Coronary artery (tissue), 2 donors: ENCODE measurements around the gene CD101.
A peak's percentile ranks its signal among the peaks of the same experiment; 100 is the strongest.

ENCODE experiments used
- DNase-seq: peaks from one replicate; pipeline ENCODE4 v3.0.0-alpha.2; 2017; ENCODE audit warnings: low spot score
- H3K27ac ChIP-seq, 2 donors: fragments of 200-600 bp; sonication (generic); one replicate each; pipeline ENCODE4 v1.5.1; 2016 to 2019
- H3K4me3 ChIP-seq: fragments of 200-600 bp; sonication (generic); 2 replicates; pipeline ENCODE4 v1.5.1; 2016; ENCODE audit warnings: mild to moderate bottlenecking, moderate library complexity
- TF ChIP-seq, protein P1 (sequence below): fragments of 200-600 bp; sonication (generic); IDR thresholded peaks from one replicate; pipeline ENCODE4 v1.5.1; 2019; ENCODE audit warnings: antibody characterized with exemption

Gene CD101

DNA sequence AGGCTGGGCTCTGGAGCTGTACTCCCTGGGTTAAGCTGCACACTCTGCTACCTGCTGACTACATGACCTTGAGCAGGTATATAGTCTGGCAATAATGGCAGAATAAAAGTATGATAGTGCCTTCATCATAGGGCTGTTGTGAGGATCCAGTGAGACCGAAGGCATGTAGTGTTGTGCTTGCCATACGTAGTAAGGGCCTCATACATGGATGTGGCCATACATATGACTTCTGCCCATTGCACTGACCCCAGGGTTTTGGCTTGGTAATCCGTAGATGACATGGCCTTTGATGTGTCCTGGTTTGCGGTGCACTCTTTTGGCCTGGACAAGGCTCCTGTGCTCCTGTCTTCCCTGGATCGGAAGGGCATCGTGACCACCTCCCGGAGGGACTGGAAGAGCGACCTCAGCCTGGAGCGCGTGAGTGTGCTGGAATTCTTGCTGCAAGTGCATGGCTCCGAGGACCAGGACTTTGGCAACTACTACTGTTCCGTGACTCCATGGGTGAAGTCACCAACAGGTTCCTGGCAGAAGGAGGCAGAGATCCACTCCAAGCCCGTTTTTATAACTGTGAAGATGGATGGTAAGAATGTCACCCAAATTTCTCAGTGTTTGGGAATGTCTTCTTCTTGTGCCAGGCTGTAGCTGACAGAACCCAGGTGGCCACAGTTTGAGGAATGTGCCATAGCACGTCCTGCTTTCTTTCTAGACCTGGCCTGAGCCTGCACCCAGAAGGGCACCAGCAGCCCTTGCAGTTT lies 17.0 kb upstream of the CD101 start:
- Histone ChIP-seq H3K27ac (no peak overlapping the region), H3K4me3 (no peak overlapping the region)
- TF ChIP-seq, protein P1, sequence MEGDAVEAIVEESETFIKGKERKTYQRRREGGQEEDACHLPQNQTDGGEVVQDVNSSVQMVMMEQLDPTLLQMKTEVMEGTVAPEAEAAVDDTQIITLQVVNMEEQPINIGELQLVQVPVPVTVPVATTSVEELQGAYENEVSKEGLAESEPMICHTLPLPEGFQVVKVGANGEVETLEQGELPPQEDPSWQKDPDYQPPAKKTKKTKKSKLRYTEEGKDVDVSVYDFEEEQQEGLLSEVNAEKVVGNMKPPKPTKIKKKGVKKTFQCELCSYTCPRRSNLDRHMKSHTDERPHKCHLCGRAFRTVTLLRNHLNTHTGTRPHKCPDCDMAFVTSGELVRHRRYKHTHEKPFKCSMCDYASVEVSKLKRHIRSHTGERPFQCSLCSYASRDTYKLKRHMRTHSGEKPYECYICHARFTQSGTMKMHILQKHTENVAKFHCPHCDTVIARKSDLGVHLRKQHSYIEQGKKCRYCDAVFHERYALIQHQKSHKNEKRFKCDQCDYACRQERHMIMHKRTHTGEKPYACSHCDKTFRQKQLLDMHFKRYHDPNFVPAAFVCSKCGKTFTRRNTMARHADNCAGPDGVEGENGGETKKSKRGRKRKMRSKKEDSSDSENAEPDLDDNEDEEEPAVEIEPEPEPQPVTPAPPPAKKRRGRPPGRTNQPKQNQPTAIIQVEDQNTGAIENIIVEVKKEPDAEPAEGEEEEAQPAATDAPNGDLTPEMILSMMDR, result no peak
- DNase-seq, result no peak

DNA sequence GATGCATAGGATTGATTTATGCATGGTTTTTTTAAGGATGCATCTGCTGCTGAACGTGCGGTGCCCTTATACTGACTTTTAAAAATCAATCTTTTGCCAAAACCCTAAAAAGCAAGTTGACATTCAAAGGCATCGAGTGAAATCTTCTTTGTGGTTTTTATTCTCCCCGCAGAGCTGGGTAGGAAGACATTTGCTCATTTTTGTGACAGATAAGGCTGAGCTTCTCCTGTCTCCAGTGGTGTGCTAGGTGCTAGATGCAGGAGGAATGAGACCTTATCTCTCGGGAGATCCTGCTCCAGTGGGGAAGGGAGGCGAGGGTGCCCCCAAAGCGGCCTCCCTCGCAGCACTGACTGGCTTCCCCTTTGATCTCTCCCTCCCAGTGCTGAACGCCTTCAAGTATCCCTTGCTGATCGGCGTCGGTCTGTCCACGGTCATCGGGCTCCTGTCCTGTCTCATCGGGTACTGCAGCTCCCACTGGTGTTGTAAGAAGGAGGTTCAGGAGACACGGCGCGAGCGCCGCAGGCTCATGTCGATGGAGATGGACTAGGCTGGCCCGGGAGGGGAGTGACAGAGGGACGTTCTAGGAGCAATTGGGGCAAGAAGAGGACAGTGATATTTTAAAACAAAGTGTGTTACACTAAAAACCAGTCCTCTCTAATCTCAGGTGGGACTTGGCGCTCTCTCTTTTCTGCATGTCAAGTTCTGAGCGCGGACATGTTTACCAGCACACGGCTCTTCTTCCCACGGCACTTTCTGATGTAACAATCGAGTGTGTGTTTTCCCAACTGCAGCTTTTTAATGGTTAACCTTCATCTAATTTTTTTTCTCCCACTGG lies 14.9 kb upstream of the CD101 start:
- TF ChIP-seq, protein P1, result no peak
- DNase-seq, result no peak
- no peak overlapping the region for H3K27ac ChIP-seq
- H3K4me3 ChIP-seq, result no peak overlapping the region

DNA sequence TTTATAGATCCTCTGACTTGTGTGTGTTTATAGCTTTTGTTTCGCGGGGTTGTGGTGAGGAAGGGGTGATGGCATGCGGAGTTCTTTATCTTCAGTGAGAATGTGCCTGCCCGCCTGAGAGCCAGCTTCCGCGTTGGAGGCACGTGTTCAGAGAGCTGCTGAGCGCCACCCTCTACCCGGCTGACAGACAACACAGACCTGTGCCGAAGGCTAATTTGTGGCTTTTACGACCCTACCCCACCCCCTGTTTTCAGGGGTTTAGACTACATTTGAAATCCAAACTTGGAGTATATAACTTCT lies 14.4 kb upstream of the CD101 start:
- H3K4me3 ChIP-seq, result no peak overlapping the region
- no peak for DNase-seq
- H3K27ac ChIP-seq, result no peak overlapping the region

DNA sequence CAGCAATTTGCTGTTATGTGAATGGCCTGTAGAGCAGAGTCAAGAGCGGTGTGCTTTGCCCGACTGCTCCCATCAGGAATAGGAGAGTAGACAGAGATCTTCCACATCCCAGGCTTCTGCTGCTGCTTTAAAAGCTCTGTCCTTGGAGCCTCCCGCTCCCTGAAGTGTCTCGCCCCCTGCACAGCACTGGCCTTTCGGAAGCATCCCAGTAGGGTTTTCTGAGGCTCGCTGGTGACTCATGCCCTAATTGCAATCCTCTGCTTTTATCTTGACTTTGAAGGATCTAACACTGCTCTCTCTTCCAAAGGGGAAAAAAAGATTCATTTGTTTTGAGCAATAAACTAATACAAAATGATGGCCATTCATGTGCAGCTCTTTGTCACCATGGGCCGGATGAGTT lies 13.3 kb upstream of the CD101 start:
- no peak for DNase-seq
- H3K4me3 ChIP-seq, result no peak overlapping the region

More for the DNA sequence above, 14.4 kb upstream of the CD101 start:
- TF ChIP-seq, protein P1, result no peak

DNA sequence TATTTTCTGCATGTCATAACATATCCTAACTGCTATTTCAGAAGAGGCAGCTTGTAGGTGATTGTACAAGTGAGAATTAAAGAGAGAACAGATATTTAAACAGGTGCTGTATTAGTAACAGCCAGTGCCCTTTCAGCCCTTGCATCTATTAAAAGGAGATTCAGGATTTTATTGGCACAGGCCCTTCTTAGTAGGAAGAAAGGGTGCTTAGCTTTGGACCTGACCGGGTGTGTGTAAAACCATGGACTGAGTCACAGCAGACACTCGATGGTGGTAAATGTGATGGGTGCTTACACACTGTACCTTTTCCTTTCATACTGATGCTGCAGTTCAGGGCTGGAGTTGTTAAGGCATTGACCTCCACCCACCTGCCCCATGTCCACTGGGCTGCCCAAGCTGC lies 12.7 kb upstream of the CD101 start:
- Histone ChIP-seq H3K4me3 (no peak overlapping the region), H3K27ac (peak overlapping the region in 1 of 2 donors; percentile 62)
- TF ChIP-seq, protein P1, result no peak
- no peak for DNase-seq

More for the DNA sequence above, 13.3 kb upstream of the CD101 start:
- no peak overlapping the region for H3K27ac ChIP-seq
- TF ChIP-seq, protein P1, result no peak

DNA sequence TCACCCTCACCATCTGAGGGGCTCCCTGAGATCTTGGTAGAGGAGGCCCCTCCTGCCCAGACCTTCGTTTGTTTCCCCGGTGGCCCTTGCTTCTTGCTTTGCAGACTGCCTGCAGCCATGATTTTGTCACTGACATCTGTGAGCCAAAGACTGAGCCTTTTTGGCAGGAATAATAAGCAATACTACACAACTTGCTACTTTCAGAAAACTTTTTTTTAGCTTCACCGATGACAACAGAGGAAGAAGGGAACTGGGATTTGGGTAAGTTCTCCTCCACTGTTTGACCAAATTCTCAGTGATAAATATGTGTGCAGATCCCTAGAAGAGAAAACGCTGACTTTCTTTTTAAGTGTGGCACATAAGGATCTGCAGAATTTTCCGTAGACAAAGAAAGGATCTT lies 11.7 kb upstream of the CD101 start:
- Histone ChIP-seq H3K27ac (peak overlapping the region in 1 of 2 donors; percentile 64), H3K4me3 (no peak overlapping the region)
- TF ChIP-seq, protein P1, result no peak
- DNase-seq, result no peak
